Measurements from ENCODE around the gene PCSK1N.
"Not testable (repeated sequence)": the region's sequence is repeated elsewhere in the genome, so short reads cannot be mapped to it uniquely, and the experiment has no call there.

Gene PCSK1N

DNA sequence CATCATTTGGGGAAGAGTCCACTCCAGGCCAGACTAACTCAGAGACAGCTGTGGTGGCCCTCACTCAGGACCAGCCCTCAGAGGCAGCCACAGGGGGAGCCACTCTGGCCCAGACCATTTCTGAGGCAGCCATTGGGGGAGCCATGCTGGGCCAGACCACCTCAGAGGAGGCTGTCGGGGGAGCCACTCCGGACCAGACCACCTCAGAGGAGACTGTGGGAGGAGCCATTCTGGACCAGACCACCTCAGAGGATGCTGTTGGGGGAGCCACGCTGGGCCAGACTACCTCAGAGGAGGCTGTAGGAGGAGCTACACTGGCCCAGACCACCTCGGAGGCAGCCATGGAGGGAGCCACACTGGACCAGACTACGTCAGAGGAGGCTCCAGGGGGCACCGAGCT lies 12.4 kb downstream of the PCSK1N start:
- DNase-seq (ENCODE audit: low read depth in 2 of 2) = no peak

DNA sequence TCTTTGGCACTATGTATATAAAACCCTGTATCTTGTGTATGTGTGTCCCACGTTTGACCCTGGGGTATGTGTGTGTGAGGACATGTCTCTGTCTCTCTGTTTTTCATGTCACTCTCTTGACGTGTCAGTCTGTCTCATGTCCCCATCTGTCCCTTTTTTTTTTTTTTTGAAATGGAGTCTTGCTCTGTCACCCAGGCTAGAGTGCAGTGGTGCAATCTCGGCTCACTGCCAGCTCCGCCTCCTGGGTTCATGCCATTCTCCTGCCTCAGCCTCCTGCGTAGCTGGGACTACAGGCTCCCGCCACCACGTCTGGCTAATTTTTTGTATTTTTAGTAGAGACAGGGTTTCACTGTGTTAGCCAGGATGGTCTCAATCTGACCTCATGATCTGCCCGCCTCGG lies 16.0 kb downstream of the PCSK1N start:
- DNase-seq (ENCODE audit: low read depth in 2 of 2) = not testable (repeated sequence)

DNA sequence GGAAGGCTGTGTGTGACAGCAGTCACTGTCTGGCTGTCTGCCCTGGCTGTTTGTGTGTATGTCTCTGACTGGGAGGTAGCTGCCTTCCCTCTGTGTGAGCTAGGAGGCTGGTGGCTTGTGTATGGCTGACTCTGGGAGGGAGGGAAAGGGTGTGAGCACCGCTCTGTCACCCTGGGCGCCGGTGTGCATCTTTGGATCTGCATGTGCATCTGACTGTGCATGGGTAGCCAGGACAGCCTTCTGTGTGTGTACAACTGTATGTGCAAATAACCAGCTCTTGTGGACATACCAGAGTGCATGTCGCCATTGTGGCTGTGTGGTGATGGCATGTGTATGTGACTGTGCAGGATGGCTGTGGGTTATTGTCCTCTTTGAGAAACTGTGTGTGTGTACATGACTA lies 16.5 kb downstream of the PCSK1N start:
- no peak for DNase-seq (ENCODE audit: low read depth in 2 of 2)

DNA sequence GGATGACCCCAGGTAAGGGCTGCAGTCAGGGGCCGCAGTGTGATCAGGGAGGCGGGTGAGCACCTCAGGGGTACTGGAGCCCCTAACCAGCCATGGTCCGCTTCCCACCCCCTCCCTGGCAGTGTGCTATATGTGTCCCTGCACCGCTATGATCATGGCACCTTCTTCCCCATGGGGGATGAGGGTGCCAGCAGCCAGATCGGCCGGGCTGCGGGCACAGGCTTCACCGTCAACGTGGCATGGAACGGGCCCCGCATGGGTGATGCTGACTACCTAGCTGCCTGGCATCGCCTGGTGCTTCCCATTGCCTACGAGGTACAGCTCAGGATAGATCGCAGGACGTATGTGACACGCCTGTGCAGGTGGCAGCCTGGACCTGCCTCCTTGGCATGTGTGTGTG lies 17.3 kb downstream of the PCSK1N start:
- no peak for DNase-seq (ENCODE audit: low read depth in 2 of 2)

DNA sequence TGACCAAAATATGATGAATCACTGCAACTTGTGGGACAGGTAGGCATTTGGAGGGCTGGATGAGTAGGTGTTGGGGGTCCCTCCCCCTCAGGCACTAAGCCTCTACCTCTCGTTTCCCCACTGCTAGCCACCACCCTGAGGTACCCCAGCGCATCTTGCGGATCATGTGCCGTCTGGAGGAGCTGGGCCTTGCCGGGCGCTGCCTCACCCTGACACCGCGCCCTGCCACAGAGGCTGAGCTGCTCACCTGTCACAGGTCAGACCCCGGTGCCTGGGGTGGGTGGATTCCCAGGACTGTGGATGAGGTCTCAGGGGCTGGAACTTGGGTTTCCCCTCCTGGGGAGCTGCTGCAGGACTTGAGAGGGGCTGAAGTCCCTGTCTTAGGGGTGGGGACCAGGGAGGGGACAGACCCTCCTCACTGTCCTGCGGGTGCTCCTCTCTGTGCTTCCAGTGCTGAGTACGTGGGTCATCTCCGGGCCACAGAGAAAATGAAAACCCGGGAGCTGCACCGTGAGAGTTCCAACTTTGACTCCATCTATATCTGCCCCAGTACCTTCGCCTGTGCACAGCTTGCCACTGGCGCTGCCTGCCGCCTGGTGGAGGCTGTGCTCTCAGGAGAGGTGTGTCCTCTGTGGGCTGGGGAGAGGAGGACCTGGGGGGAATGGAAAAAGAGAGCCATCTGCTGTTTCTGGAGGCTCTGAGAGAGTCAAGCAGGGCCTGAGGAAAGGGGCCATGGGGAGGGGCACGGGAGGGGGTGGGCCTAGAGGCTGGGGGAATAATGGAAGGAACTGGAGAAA lies 19.2 kb downstream of the PCSK1N start:
- no peak for DNase-seq (ENCODE audit: low read depth in 2 of 2)

DNA sequence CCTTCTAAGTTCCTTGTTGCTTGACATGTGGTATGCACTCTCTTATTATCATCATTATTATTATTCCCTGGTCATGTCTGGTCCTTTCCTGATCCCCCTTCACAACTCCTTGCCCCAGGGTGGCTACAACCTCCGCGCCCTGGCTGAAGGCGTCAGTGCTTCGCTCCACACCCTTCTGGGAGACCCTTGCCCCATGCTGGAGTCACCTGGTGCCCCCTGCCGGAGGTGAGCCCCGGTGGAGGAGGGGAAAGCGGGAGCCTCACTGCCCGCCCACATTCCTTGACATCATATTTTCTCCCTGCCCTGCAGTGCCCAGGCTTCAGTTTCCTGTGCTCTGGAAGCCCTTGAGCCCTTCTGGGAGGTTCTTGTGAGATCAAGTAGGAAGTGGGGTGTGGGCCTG lies 20.1 kb downstream of the PCSK1N start:
- DNase-seq (ENCODE audit: low read depth in 2 of 2) = no peak

DNA sequence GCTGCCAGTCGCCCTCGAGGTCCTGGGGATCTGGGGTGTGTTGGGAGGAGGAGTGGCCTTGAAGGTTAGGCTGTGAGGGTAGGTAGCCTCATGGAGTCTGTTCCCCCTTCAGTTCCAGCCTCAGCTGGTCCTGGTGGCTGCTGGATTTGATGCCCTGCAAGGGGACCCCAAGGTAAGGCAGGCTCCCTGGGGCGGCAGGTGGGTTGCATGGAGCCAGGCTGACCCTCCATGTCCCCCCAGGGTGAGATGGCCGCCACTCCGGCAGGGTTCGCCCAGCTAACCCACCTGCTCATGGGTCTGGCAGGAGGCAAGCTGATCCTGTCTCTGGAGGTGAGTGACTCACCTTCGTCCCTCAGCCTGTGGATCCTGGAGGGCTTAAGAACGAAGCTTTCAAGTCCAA lies 20.7 kb downstream of the PCSK1N start:
- no peak for DNase-seq (ENCODE audit: low read depth in 2 of 2)

DNA sequence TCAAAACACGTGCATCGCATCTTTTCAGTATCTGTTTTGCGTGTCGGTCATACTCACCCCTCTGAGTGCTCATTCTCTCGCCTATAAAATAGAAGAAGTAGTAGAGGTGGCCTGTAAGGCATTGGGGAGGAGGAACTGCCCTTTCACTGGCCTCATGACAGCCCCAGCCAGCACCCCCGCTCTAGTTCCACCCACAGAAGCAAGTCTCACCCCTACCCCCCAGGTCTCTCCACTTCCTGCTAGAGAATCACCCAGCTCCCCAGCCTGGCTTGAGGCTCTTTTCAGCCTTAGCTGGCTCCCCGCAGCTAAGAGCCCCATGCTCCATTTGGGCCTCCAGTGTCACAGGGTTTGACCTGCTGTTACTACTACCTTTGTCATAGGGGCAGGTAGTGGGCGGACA lies 21.8 kb downstream of the PCSK1N start:
- no peak for DNase-seq (ENCODE audit: low read depth in 2 of 2)

DNA sequence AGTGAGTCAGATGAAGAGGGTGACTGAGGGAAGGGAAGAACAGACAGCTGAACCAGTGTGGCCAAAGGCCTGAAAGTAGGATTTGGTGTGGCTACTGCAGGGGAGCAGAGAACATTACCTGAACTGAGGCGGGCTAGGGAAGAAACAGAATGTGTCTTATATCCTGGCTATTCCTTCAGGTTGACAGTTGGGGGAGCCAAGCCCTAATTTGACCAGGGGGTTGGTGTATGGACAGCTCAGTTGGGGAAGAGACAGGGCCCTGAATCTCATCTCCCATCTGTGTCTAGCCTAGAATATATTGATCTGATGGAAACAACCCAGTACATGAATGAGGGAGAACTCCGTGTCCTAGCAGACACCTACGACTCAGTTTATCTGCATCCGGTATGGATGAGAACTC lies 29.3 kb downstream of the PCSK1N start:
- DNase-seq (ENCODE audit: low read depth in 2 of 2) = no peak

DNA sequence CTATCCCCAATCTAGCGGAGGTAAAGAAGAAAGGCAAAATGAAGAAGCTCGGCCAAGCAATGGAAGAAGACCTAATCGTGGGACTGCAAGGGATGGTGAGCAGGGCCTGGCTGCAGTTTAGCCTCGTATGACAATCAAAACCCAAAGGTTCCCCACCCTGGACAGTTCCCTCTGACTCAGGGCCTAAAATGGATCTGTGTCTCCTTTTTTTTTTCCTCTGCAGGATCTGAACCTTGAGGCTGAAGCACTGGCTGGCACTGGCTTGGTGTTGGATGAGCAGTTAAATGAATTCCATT lies 32.6 kb downstream of the PCSK1N start:
- DNase-seq (ENCODE audit: low read depth in 2 of 2) = no peak

DNA sequence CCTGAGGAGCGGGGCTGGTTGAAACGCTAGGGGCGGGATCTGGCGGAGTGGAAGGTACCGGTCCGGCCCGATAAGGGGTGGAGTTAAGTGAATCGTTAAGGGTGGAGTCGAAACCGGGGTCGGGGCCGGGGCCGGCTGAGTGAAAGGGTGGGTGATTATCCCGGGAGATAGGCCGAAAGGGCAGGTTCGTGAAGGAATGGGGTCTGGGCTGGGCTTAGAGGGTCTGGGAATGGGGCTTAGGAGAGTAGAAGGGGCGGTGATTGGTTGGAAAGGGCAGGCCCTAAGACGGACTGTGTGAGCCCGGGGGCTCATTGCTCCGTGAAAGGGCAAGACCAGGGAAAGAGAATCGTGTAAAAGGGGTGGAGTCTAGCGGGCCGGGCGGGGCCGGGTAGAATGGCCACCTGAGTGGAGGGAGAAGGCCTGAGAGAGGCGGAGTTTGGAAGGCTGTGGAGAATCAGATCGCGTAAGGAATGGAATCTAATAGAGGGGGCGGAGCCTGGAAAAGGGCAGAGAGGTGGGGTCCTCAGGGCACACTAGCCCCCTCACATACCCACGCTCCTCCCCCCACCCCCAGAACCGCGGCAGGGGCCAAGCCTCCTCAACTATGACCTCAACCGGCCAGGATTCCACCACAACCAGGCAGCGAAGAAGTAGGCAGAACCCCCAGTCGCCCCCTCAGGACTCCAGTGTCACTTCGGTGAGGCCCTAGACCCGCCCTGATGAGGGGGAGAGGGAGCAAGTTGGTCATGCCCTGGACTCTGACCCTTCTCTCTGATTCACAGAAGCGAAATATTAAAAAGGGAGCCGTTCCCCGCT lies 33.1 kb downstream of the PCSK1N start:
- DNase-seq (ENCODE audit: low read depth in 2 of 2) = peak in 1 of 2 donors; percentile 11

DNA sequence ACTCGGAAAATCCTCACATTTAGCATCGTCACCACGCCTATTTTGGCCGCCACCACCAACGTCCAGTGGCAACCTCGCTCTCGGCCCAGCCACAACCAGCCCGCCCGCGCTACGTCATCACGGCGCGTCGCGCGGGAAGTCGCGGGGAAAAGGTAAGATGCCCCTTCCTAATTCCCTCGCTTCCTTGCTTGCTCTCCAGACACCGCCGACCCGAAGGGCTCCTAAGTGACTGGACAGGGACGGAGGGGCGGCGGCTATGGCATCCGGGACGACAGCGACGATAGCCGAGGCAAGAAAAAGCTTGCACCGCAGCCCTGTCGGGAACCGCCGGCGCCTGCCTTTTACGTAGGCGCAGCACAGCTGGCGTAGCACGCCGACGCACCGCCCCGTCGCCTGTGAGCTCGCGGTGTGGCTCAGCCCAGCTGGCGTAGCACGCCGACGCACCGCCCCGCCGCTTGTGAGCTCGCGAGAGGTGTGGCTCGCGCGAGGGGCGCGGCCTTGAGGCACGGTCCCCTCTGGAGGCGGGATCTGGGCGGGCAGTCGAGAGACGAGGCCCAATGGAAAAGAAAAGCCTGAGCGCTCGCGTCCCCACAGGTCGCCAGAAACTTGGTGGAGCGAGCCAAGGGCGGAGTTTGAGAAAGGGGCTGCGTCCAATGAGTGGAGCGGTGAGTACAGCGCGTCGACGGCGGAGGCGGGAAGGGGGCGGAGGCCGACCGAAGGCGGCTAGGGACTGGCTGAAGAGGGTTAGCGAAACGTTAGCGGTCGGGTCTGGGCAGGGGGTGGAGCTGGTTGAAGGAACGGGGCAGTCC lies 33.9 kb downstream of the PCSK1N start, which contains the start of gene HDAC6:
Gene HDAC6, plus strand, starts transcription at position 788 of the 809 bp plus-strand sequence. CDS start 626 bp downstream, outside the sequence.
- DNase-seq (ENCODE audit: low read depth in 2 of 2) = peak; percentile 91

DNA sequence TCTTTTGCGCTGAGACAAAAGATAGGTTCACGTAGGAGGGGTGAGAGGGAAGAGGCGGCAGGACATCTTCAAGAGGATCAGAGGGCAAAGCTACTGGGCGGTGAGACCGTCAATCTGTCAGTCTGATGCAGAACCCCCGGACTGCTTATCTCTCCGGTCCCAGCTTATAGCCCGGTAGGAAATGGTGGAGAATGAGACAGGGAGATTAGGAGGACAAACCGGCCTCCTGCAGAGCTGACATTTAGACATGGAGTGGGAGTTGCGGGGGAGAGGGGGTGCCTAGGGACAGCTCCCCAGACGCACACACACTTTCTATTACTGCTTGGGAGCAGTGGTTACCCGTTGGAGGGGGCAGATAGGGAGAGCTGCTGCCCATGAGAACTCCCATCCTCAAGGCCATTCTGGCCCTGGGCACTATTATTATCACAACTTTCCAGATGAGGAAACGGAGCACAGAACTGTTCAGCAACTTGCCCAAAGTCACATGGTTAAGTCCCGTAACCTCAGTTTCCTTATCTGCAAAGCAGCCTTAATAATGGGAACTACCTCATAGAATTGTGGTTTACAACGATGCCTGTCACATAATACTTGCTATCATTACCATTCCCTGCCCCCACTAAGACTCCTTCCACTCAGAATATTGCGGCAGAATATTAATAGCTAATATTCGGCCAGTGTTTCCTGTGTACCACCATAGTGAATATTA lies 34.7 kb downstream of the PCSK1N start:
- no peak for DNase-seq (ENCODE audit: low read depth in 2 of 2)

DNA sequence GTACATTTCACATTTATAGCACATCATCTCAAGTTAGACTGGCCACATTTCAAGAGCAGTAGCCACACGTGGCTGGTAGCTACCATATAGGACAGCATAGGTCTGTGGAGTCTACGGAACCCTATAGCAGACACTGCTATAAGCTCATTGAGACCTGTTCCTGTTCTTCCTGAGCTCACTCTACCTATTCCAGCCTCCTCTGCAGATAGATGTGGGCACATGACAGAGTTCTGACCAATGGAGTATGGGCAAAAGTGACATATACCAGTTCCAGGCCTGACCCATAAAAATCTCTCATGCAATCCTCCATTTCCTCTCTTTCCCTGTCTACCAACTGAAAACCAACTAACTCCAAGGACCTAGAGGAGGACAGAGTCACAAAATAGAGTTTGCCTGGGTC lies 37.1 kb downstream of the PCSK1N start:
- DNase-seq (ENCODE audit: low read depth in 2 of 2) = no peak

DNA sequence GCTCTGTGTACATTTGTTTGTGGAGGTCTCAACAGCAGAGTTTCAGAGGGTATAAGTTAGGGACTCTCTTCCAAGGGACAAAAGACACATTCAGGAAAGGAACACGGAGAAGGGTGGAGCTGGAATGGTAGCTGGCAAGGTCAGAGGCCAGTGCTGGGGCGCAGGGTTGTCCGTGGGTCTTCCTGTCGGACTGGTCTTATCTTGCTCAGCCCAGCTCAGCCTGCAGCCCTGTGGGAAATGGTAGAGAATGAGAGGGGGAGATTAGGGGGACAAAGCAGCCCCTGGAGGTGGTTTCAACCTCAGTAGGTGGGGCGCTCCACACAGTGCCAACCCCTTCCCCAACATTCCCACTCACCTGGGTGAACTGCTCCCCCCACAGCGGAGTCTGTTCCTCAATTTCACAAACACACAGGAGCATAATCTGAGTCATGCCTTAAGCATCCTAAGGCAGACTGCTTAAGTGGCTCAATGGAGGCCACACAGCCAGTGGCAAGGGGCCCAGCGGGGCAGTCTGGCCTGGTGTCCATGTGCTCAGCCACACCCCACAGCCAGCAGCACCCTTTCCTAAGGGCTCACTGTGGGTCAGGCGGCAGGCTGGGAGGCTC lies 40.4 kb downstream of the PCSK1N start:
- no peak for DNase-seq (ENCODE audit: low read depth in 2 of 2)

DNA sequence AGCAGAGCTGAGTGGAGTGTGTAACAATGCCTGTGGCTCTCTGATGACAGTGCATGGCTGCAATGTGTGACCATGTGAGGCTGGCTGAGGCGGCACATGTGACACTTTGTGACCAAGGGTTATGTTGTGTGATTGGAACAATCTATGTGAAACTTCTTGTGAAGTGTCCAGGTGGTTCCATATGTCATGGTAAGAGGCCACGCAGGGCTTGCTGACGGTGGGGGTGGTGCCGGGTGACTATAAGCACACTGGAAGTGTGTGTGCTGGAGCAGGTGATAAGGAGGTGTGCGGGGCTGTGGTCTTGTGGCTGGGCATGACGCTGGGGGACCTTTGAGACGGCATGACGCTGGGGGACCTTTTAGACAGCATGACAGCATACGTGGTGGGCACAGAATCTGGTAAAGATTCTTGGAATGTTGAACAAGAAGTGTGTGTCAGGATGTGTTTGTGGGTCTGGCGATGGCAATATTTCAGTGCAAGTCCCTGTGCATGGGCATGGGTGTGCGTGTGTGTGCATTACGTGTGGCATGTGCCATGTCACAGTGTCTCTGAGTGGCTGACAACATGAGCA lies 41.0 kb downstream of the PCSK1N start:
- DNase-seq (ENCODE audit: low read depth in 2 of 2) = no peak

DNA sequence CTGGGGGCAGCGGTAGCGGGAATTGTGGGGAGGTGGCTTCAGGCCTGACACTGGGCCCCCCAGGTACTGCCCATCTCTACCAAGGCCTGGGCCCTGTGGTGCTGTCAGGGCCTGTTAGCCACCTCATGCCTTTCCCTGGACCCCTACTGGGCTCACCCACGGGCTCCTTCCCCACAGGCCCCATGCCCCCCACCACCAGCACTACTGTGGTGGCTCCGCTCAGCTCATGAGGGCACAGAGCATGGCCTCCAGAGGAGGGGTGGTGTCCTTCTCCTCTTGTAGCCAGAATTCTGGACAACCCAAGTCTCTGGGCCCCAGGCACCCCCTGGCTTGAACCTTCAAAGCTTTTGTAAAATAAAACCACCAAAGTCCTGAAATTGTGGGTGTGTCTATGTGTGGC lies 41.5 kb downstream of the PCSK1N start:
- DNase-seq (ENCODE audit: low read depth in 2 of 2) = no peak

DNA sequence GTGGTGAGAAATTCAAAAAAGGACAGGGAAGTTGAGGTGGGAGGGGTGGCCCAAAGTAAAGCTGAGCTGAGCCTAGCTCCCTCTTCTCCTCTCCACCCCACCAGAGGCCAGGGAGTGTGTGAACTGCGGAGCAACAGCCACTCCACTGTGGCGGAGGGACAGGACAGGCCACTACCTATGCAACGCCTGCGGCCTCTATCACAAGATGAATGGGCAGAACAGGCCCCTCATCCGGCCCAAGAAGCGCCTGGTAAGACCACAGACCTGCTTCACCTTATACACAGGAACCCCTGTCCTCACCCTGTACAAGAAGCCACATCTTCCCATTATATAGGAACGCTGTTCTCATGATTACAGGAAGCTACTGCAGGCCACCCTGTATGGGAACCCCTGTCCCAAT lies 43.2 kb downstream of the PCSK1N start:
- no peak for DNase-seq (ENCODE audit: low read depth in 2 of 2)

DNA sequence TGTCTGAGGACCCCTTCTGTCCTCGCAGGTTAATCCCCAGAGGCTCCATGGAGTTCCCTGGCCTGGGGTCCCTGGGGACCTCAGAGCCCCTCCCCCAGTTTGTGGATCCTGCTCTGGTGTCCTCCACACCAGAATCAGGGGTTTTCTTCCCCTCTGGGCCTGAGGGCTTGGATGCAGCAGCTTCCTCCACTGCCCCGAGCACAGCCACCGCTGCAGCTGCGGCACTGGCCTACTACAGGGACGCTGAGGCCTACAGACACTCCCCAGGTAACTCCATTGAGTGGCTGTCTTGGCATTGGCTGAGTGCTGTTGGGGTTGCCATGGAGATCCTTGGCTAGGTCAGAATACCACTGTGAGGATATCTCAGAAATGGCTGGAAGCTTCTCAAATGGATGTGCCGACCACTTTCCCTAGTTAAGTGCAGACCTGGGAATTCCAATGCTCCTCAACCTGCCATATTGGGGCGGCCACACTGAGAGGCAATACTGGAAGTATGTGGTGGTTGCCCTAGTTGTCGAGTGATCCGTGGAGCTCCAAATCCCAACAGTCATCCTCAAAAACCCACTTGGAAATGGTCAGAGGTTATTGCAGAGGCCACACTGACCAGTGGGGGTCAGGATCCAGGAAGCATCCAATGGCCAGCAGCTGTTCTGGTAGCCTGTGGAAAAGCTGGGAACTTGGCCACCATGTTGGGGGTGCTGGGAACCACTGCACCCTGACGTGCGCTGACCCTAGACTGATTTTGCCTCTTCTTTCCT lies 44.2 kb downstream of the PCSK1N start:
- DNase-seq (ENCODE audit: low read depth in 2 of 2) = no peak

DNA sequence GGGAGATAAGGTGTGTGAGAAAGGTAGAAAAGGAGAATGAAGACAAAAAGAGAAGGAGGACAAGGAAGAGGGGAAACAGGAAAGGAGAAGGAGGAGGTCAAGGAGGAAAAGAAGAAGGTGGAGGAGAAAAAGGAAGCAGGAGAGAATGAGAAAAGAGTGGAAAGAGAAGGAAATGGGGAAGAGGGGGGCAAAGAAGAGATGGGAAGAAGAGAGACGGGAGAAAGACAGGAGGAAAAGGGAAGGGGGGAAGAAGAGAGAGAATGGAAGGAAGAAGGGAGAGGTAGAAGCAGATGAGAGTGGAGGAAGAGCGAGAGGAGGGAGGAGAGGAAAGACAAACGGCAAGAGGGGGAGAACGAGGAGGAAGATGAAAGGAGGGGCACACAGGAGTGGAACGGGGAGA lies 44.9 kb downstream of the PCSK1N start:
- no peak for DNase-seq (ENCODE audit: low read depth in 2 of 2)

All from stimulated activated CD8-positive, alpha-beta memory T cell treated with anti-CD3 and anti-CD28 coated beads, Interleukin-15, amount 100 ng/mL, for 4 hours (primary cell).